ENCODE results near the gene EPB41L4A.

EPB41L4A gene

GRCh38 chr5:112160652-112161391 is 258.3 kb downstream of the EPB41L4A start:
- DNase-seq (ENCODE audit: low read depth in 2 of 2): peak; percentile 81

- no peak for DNase-seq (ENCODE audit: low read depth in 2 of 2)
Observed at GRCh38 chr5:112159435-112159834, 259.6 kb downstream of the EPB41L4A start.

- DNase-seq (ENCODE audit: low read depth in 2 of 2): no peak
Observed at GRCh38 chr5:112156211-112156610, 262.9 kb downstream of the EPB41L4A start.

GRCh38 chr5:112154940-112155686 is 264.0 kb downstream of the EPB41L4A start:
- DNase-seq (ENCODE audit: low read depth in 2 of 2): no peak

GRCh38 chr5:112149727-112150126 is 269.4 kb downstream of the EPB41L4A start:
- DNase-seq (ENCODE audit: low read depth in 2 of 2): no peak

- peak in 1 of 2 donors; percentile 37 for DNase-seq (ENCODE audit: low read depth in 2 of 2)
Observed at GRCh38 chr5:112146323-112147226, 272.5 kb downstream of the EPB41L4A start.

GRCh38 chr5:112143690-112144089 is 275.4 kb downstream of the EPB41L4A start:
- no peak for DNase-seq (ENCODE audit: low read depth in 2 of 2)

GRCh38 chr5:112142769-112143270 is 276.3 kb downstream of the EPB41L4A start:
- no peak for DNase-seq (ENCODE audit: low read depth in 2 of 2)

- no peak for DNase-seq (ENCODE audit: low read depth in 2 of 2)
Observed at GRCh38 chr5:112141582-112141981, 277.5 kb downstream of the EPB41L4A start.

GRCh38 chr5:112138526-112138925 is 280.6 kb downstream of the EPB41L4A start:
- no peak for DNase-seq (ENCODE audit: low read depth in 2 of 2)

- DNase-seq (ENCODE audit: low read depth in 2 of 2): no peak
Observed at GRCh38 chr5:112136773-112137172, 282.3 kb downstream of the EPB41L4A start.

- DNase-seq (ENCODE audit: low read depth in 2 of 2): no peak
Observed at GRCh38 chr5:112127861-112128260, 291.2 kb downstream of the EPB41L4A start.

GRCh38 chr5:112126982-112127381 is 292.1 kb downstream of the EPB41L4A start:
- no peak for DNase-seq (ENCODE audit: low read depth in 2 of 2)

- DNase-seq (ENCODE audit: low read depth in 2 of 2): no peak
Observed at GRCh38 chr5:112125903-112126302, 293.2 kb downstream of the EPB41L4A start.

GRCh38 chr5:112124788-112125187 is 294.3 kb downstream of the EPB41L4A start:
- DNase-seq (ENCODE audit: low read depth in 2 of 2): no peak

GRCh38 chr5:112123086-112123485 is 296.0 kb downstream of the EPB41L4A start:
- no peak for DNase-seq (ENCODE audit: low read depth in 2 of 2)

- DNase-seq (ENCODE audit: low read depth in 2 of 2): no peak
Observed at GRCh38 chr5:112122353-112122752, 296.7 kb downstream of the EPB41L4A start.

- DNase-seq (ENCODE audit: low read depth in 2 of 2): no peak
Observed at GRCh38 chr5:112121258-112121657, 297.8 kb downstream of the EPB41L4A start.

- DNase-seq (ENCODE audit: low read depth in 2 of 2): no peak
Observed at GRCh38 chr5:112119969-112120368, 299.1 kb downstream of the EPB41L4A start.

GRCh38 chr5:112119508-112119907 is 299.6 kb downstream of the EPB41L4A start:
- no peak for DNase-seq (ENCODE audit: low read depth in 2 of 2)

GRCh38 chr5:112117551-112117950 is 301.5 kb downstream of the EPB41L4A start:
- DNase-seq (ENCODE audit: low read depth in 2 of 2): no peak

GRCh38 chr5:112116371-112116770 is 302.7 kb downstream of the EPB41L4A start:
- DNase-seq (ENCODE audit: low read depth in 2 of 2): no peak
